CD4-positive, alpha-beta T cell (primary cell): Measurements from ENCODE around the gene CAMKK2. TPM values are rescaled to one million over a fixed set of nuclear protein-coding genes. Genes with fewer than 3 reads are reported as not detected.
A peak's percentile ranks its signal among the peaks of the same experiment; 100 is the strongest.
"Not testable (repeated sequence)": the region's sequence is repeated elsewhere in the genome, so short reads cannot be mapped to it uniquely, and the experiment has no call there.

Experiments used
- ATAC-seq: fragments of 200-7000 bp; cut with Tn5 transposase; one replicate; pipeline ENCODE4 v1.10.0; 2022; ENCODE audit warnings: mild to moderate bottlenecking; ENCODE audit not compliant: poor library complexity
- CTCF ChIA-PET: fragments of 350-600 bp; sonication (Branson Sonifier 250); formaldehyde crosslinking; loops from one replicate; lab custom pipeline; 2021; ENCODE audit warnings: antibody characterized with exemption, inconsistent platforms; lab: Charles Lee
- POLR2A ChIA-PET: fragments of 350-600 bp; sonication (Branson Sonifier 250); formaldehyde crosslinking; loops from one replicate; lab custom pipeline; 2021; ENCODE audit warnings: antibody characterized with exemption, inconsistent platforms; lab: Charles Lee
- DNase-seq, 14 experiments: peaks; one replicate each; pipeline ENCODE4 v3.0.0-alpha.2; 2013 to 2020; ENCODE audit warnings: mixed read lengths in 2 of 14
- H3K27ac ChIP-seq, 2 donors: one replicate each; pipeline versions ENCODE4 v1.5.1 to v1.7.0; 2013; ENCODE audit warnings: low read length in 2 of 2, low read depth in 1 of 2, mild to moderate bottlenecking in 1 of 2
- H3K27me3 ChIP-seq, 2 experiments: 1 replicate in 1 of 2; 2 replicates in 1 of 2; pipeline versions ENCODE4 v1.6.1 to v1.7.0; 2013; ENCODE audit warnings: low read length in 2 of 2, control low read depth in 1 of 2, mild to moderate bottlenecking in 1 of 2, moderate library complexity in 1 of 2; ENCODE audit not compliant: insufficient read depth in 2 of 2, control insufficient read depth in 1 of 2
- H3K36me3 ChIP-seq: one replicate; pipeline ENCODE4 v1.6.1; 2013; ENCODE audit warnings: low read length, control low read depth; ENCODE audit not compliant: insufficient read depth
- H3K4me1 ChIP-seq: one replicate; pipeline ENCODE4 v1.6.1; 2013; ENCODE audit warnings: low read length, control low read depth; ENCODE audit not compliant: insufficient read depth
- H3K4me3 ChIP-seq: one replicate; pipeline ENCODE4 v1.5.1; 2013; ENCODE audit warnings: mild to moderate bottlenecking, low read length, moderate library complexity
- H3K9me3 ChIP-seq, 2 experiments: 1 replicate in 1 of 2; 2 replicates in 1 of 2; pipeline versions ENCODE4 v1.6.1 to v1.7.0; 2013; ENCODE audit warnings: low read length in 2 of 2, mild to moderate bottlenecking in 2 of 2, control low read depth in 1 of 2, moderate library complexity in 1 of 2; ENCODE audit not compliant: control insufficient read depth in 1 of 2, insufficient read depth in 1 of 2
- H3K27ac Mint-ChIP-seq: one replicate; pipeline ENCODE4 v1.8.0; 2020; ENCODE audit warnings: mixed read lengths
- H3K27me3 Mint-ChIP-seq: one replicate; pipeline ENCODE4 v1.8.0; 2021; ENCODE audit warnings: mixed read lengths
- H3K36me3 Mint-ChIP-seq: one replicate; pipeline ENCODE4 v1.8.0; 2021; ENCODE audit warnings: low read depth, mixed read lengths
- H3K4me1 Mint-ChIP-seq: one replicate; pipeline ENCODE4 v1.8.0; 2021; ENCODE audit warnings: low read depth, mixed read lengths
- H3K4me3 Mint-ChIP-seq: one replicate; pipeline ENCODE4 v1.8.0; 2020; ENCODE audit warnings: mild to moderate bottlenecking, mixed read lengths
- H3K9me3 Mint-ChIP-seq: one replicate; pipeline ENCODE4 v1.8.0; 2020; ENCODE audit warnings: mixed read lengths
- intact Hi-C, 2 experiments: fragments of 100-400 bp; cut with DNase I in 1 of 2; cut with micrococcal nuclease in 1 of 2; formaldehyde crosslinking; loops; one replicate each; pipeline versions ENCODE4 v1.15.1 to v1.9.0; 2023 to 2025; cut with DNase I, micrococcal nuclease
- total RNA-seq, 174 experiments: library from RNA in 2 of 174; stranded (reverse) in 2 of 174; gene quantifications; one replicate each; pipeline ENCODE4 v1.2.3 and lab custom pipeline; 2021 to 2026
- TF ChIP-seq, protein P1 (sequence below): fragments of 200-600 bp; IDR thresholded peaks from one replicate; pipeline ENCODE4 v1.8.0; 2022; ENCODE audit warnings: antibody characterized with exemption, mild to moderate bottlenecking

CAMKK2 gene
- total RNA-seq, 2 experiments from 2014 or later, result 6.7 to 6.8 TPM

DNA sequence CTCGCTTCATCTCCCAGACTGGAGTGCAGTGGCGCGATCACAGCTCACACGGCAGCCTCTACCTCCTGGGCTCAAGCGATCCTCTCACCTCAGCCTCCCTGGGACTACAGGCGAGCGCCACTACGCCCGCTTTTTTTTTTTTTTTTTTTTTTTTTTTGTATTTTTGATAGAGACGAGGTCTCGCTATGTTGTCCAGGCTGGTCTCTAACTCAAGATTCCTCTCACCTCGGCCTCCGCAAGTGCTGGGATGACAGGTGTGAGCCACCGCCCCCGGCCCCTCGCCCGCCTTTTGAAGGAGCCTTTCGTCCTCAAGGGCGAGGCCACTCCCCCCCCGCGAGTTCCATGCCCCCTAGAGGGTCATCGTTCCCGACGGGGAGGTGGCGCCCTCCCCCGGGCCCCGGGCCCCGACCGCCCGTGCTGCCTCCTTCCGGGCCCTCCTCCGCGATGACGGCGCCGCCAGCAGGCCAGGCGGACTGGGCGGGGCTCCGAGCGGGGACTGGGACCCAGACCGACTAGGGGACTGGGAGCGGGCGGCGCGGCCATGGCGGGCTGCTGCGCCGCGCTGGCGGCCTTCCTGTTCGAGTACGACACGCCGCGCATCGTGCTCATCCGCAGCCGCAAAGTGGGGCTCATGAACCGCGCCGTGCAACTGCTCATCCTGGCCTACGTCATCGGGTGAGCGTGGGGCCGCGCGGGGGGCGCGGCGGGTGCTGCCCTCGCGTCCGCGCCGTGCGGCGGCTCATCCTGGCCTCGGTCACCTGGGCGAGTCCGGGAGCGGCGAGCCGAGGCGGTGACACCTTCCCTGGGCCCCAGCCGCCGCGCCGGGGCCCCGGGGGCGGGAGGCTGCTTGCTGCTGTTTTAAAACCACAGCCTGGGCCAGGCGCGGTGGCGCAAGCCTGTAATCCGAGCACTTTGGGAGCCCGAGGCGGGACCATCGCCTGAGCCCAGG lies 86.6 kb downstream of the CAMKK2 start, which contains the start of gene P2RX4:
TSS of gene P2RX4 (plus strand) at position 506 of the 949 bp plus-strand sequence. CDS start at position 542, 36 bp downstream.
- Mint-ChIP-seq H3K36me3 (peaks cover 6% of the 10 kb centered on the region), H3K9me3 (no peaks in the 10 kb centered on the region), H3K27ac (peak within 1 kb of the TSS; percentile 88), H3K4me3 (peak within 1 kb of the TSS; percentile 84), H3K4me1 (peaks cover 18% of the 10 kb centered on the region), H3K27me3 (no peaks in the 10 kb centered on the region)
- intact Hi-C loops, result loop anchor here (1.0 to 10.0 kb wide), 6 partner anchors 15 to 87 kb away; partner anchors contain the start of genes P2RX7 (in 2 of the 2) and CAMKK2 (in 1 of the 2)
- peak within 1 kb of the TSS; percentile 84 for H3K4me3 ChIP-seq
- TF ChIP-seq, protein P1, sequence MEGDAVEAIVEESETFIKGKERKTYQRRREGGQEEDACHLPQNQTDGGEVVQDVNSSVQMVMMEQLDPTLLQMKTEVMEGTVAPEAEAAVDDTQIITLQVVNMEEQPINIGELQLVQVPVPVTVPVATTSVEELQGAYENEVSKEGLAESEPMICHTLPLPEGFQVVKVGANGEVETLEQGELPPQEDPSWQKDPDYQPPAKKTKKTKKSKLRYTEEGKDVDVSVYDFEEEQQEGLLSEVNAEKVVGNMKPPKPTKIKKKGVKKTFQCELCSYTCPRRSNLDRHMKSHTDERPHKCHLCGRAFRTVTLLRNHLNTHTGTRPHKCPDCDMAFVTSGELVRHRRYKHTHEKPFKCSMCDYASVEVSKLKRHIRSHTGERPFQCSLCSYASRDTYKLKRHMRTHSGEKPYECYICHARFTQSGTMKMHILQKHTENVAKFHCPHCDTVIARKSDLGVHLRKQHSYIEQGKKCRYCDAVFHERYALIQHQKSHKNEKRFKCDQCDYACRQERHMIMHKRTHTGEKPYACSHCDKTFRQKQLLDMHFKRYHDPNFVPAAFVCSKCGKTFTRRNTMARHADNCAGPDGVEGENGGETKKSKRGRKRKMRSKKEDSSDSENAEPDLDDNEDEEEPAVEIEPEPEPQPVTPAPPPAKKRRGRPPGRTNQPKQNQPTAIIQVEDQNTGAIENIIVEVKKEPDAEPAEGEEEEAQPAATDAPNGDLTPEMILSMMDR, result peak; percentile 47
- H3K4me1 ChIP-seq, result peaks cover 41% of the 10 kb centered on the region
- ChIA-PET CTCF (interaction anchor here (2.1 kb wide), 1 partner anchor 21 kb away, joined by 5 read pairs; no protein-coding TSS in a partner anchor), POLR2A (interaction anchor here (0.6 to 1.9 kb wide), 7 partner anchors 12 to 130 kb away, joined by 3 to 20 read pairs (median 4); partner anchors contain the start of gene P2RX7)
- DNase-seq (peak; percentile 78 to 97 (median 84)), ATAC-seq (peak; percentile 86)
- no peaks in the 10 kb centered on the region for H3K9me3 ChIP-seq
- H3K36me3 ChIP-seq, result peaks cover 3% of the 10 kb centered on the region
- no peaks in the 10 kb centered on the region for H3K27me3 ChIP-seq
- peak within 1 kb of the TSS; percentile 89 for H3K27ac ChIP-seq

DNA sequence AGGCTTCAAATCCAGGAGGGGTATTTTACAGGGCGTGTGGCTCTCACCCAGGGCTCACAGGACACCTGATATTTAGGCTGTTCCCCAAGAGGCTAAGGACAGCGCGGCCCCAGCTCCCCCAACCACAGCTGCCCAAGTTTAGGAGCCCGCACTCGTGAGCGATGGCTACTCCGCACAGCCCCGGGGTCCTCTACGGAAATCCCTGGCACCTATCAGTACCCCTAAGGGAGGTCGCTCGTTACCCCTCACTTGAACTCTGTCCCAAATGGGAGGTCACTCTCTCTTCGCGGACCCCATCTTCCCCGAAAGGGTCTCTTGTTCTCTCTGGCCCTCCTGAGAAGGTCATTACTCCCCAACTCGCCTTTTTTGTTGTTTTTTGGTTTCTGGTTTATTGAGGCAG lies 87.3 kb downstream of the CAMKK2 start:
- no peaks in the 10 kb centered on the region for H3K27me3 ChIP-seq
- H3K27ac Mint-ChIP-seq, result peak overlapping the region; percentile 88
- peaks cover 2% of the 10 kb centered on the region for H3K36me3 Mint-ChIP-seq
- intact Hi-C loops, result loop anchor here (1.0 to 10.0 kb wide), 4 partner anchors 31 to 88 kb away; partner anchors contain the start of genes P2RX7 (in 2 of the 2) and CAMKK2 (in 1 of the 2)
- H3K27ac ChIP-seq, result peak overlapping the region; percentile 89
- H3K9me3 Mint-ChIP-seq, result no peaks in the 10 kb centered on the region
- no peak for ATAC-seq
- ChIA-PET CTCF (no interaction called here), POLR2A (interaction anchor here (0.6 to 1.2 kb wide), 2 partner anchors 77 to 129 kb away, joined by 3 to 4 read pairs; partner anchors contain the start of gene P2RX7)
- H3K27me3 Mint-ChIP-seq, result no peaks in the 10 kb centered on the region
- peaks cover 36% of the 10 kb centered on the region for H3K4me1 ChIP-seq
- H3K4me3 Mint-ChIP-seq, result peak overlapping the region; percentile 80
- peak overlapping the region; percentile 84 for H3K4me3 ChIP-seq
- TF ChIP-seq, protein P1, result no peak
- H3K4me1 Mint-ChIP-seq, result peaks cover 11% of the 10 kb centered on the region
- no peaks in the 10 kb centered on the region for H3K9me3 ChIP-seq
- no peak for DNase-seq
- no peaks in the 10 kb centered on the region for H3K36me3 ChIP-seq

DNA sequence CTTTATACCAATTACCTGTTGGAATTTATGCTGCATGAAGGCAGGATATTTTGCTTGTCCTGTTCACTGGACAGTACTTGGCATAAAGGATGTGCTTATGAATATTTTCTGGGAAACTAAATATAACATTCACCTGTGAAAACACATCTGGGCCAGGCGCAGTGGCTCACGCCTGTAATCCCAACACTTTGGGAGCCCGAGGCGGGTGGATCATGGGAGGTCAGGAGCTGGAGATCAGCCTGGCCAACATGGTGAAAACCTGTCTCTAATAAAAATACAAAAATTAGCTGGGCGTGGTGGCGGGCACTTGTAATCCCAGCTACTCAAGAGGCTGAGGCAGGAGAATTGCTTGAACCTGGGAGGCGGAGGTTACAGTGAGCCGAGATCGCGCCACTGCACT lies 87.9 kb downstream of the CAMKK2 start:
- not testable (repeated sequence) for ATAC-seq, DNase-seq
- intact Hi-C loops, result loop anchor here (2.0 to 10.0 kb wide), 3 partner anchors 74 to 88 kb away; partner anchors contain the start of genes P2RX7 (in 2 of the 2) and CAMKK2 (in 1 of the 2)

More for the DNA sequence above, 87.9 kb downstream of the CAMKK2 start:
- H3K36me3 Mint-ChIP-seq, H3K27me3 Mint-ChIP-seq, H3K27ac ChIP-seq, H3K4me3 ChIP-seq, H3K9me3 Mint-ChIP-seq, H3K9me3 ChIP-seq, H3K27me3 ChIP-seq, CTCF ChIA-PET, H3K4me1 Mint-ChIP-seq, H3K36me3 ChIP-seq: not testable (repeated sequence)
- POLR2A ChIA-PET, result interaction anchor here (1.2 kb wide), 1 partner anchor 76 kb away, joined by 4 read pairs; the partner anchor contains the start of gene P2RX7
- H3K27ac Mint-ChIP-seq, result peak overlapping the region; percentile 88
- H3K4me3 Mint-ChIP-seq, result peak overlapping the region; percentile 80
- H3K4me1 ChIP-seq, result peaks cover 30% of the 10 kb centered on the region
